GM23338 (cell line): ENCODE results near the gene DPPA2.

Experiments
- CREB1 ChIP-seq: fragments of 250-450 bp; sonication (Bioruptor Pico); IDR thresholded peaks from 2 replicates; pipeline ENCODE4 v1.5.0; 2020; ENCODE audit warnings: low read depth, mild to moderate bottlenecking, moderate library complexity
- CTCF ChIP-seq, 2 experiments: fragments of 200-600 bp in 1 of 2; sonication (generic) in 1 of 2; conservative IDR thresholded peaks; 2 replicates each; pipeline versions ENCODE4 v1.5.1 to v1.6.1; 2016 to 2017; ENCODE audit warnings: antibody characterized with exemption in 2 of 2, low read depth in 2 of 2, mild to moderate bottlenecking in 2 of 2, moderate library complexity in 1 of 2
- ETS1 ChIP-seq: IDR thresholded peaks from 2 replicates; pipeline ENCODE4 v1.6.1; 2016; ENCODE audit warnings: antibody characterized with exemption
- EZH2 ChIP-seq: fragments of 200-600 bp; sonication (generic); IDR thresholded peaks from one replicate; pipeline ENCODE4 v1.8.0; 2017; ENCODE audit warnings: antibody characterized with exemption, mild to moderate bottlenecking, low read depth; ENCODE audit not compliant: unreplicated experiment
- EZH2phosphoT487 ChIP-seq: fragments of 200-600 bp; sonication (generic); IDR thresholded peaks from one replicate; pipeline ENCODE4 v1.8.1; 2018; ENCODE audit warnings: antibody characterized with exemption; ENCODE audit not compliant: unreplicated experiment
- JUNB ChIP-seq: IDR thresholded peaks from one replicate; pipeline ENCODE4 v1.6.1; 2016; ENCODE audit warnings: antibody characterized with exemption; ENCODE audit not compliant: unreplicated experiment
- NANOG ChIP-seq: IDR thresholded peaks from 2 replicates; pipeline ENCODE4 v1.6.1; 2016; ENCODE audit warnings: antibody characterized with exemption, borderline replicate concordance
- POLR2AphosphoS5 ChIP-seq: IDR thresholded peaks from 2 replicates; pipeline ENCODE4 v1.6.1; 2016; ENCODE audit warnings: antibody characterized with exemption, low read depth
- REST ChIP-seq: IDR thresholded peaks from one replicate; pipeline ENCODE4 v1.6.1; 2018; ENCODE audit warnings: antibody characterized with exemption; ENCODE audit not compliant: unreplicated experiment
- STAT1 ChIP-seq: IDR thresholded peaks from one replicate; pipeline ENCODE4 v1.6.1; 2016; ENCODE audit warnings: antibody characterized with exemption; ENCODE audit not compliant: unreplicated experiment
- ZNF331 ChIP-seq: fragments of 250-450 bp; sonication (Bioruptor Pico); IDR thresholded peaks from 2 replicates; pipeline ENCODE4 v1.5.0; 2020; ENCODE audit warnings: low read depth, mild to moderate bottlenecking, moderate library complexity
- ZNF462 ChIP-seq: fragments of 250-450 bp; sonication (Bioruptor Pico); IDR thresholded peaks from 2 replicates; pipeline ENCODE4 v1.5.0; 2020; ENCODE audit warnings: mild to moderate bottlenecking, moderate library complexity

GRCh38 chr3:109356442-109357155 is 40.3 kb upstream of the DPPA2 start:
- TF ChIP-seq REST (no peak), POLR2AphosphoS5 (0 out of 2 replicates have a peak, but pooled peaks have one; percentile 32), CTCF (conservative IDR thresholded peaks at IDR 0.05; ENCODE audit: low read depth in 2 of 2) (no peak), EZH2phosphoT487 (no peak), EZH2 (no peak), ZNF462 (CRISPR knock-in tag) (peak; percentile 14; the same call in 1 of the 2 replicates), CREB1 (no peak), NANOG (peak; percentile 83; the same call in 1 of the 2 replicates), ETS1 (no peak), ZNF331 (no peak), STAT1 (no peak), JUNB (no peak)
